WTC11 (cell line): Measurements from ENCODE around the gene RSU1. TPM values are rescaled to one million over a fixed set of nuclear protein-coding genes. Genes with fewer than 3 reads are reported as not detected.
"Not testable (repeated sequence)": the region's sequence is repeated elsewhere in the genome, so short reads cannot be mapped to it uniquely, and the experiment has no call there.

Experiments
- ATAC-seq: fragments of 200-7000 bp; cut with Tn5 transposase; 2 replicates; pipeline ENCODE4 v1.10.0; 2021; ENCODE audit warnings: mild to moderate bottlenecking, moderate library complexity
- CTCF ChIA-PET: fragments of 300-600 bp; sonication (Branson Sonifier 250); formaldehyde crosslinking; loops from one replicate; lab custom pipeline; 2021; ENCODE audit warnings: antibody characterized with exemption; lab: Charles Lee
- POLR2A ChIA-PET: fragments of 350-600 bp; sonication (Branson Sonifier 250); formaldehyde crosslinking; loops from one replicate; lab custom pipeline; 2021; ENCODE audit warnings: antibody characterized with exemption; lab: Charles Lee
- DNase-seq: peaks from one replicate; pipeline ENCODE4 v3.0.0; 2021; ENCODE audit warnings: low spot score
- H3K27ac Mint-ChIP-seq: 2 replicates; pipeline ENCODE4 v1.8.0; 2021; ENCODE audit warnings: mixed read lengths
- H3K27me3 Mint-ChIP-seq: 2 replicates; pipeline ENCODE4 v1.8.0; 2021; ENCODE audit warnings: low read depth, mild to moderate bottlenecking, moderate library complexity, mixed read lengths
- H3K36me3 Mint-ChIP-seq: 2 replicates; pipeline ENCODE4 v1.8.0; 2021; ENCODE audit warnings: mixed read lengths
- H3K4me1 Mint-ChIP-seq: 2 replicates; pipeline ENCODE4 v1.8.0; 2022; ENCODE audit warnings: mixed read lengths
- H3K4me3 Mint-ChIP-seq: 2 replicates; pipeline ENCODE4 v1.8.0; 2021; ENCODE audit warnings: mild to moderate bottlenecking, moderate library complexity, mixed read lengths
- H3K9me3 Mint-ChIP-seq: 2 replicates; pipeline ENCODE4 v1.8.0; 2021; ENCODE audit warnings: mixed read lengths
- NR1H2 ChIP-seq: sonication (generic); formaldehyde crosslinking; IDR thresholded peaks from 2 replicates; pipeline ENCODE4 v1.9.0; 2021; ENCODE audit warnings: mild to moderate bottlenecking, moderate library complexity, missing genetic modification reagents
- PRDM15 ChIP-seq: sonication (generic); formaldehyde crosslinking; IDR thresholded peaks from 2 replicates; pipeline ENCODE4 v1.8.0; 2022; ENCODE audit warnings: missing genetic modification reagents
- SOX15 ChIP-seq: fragments of 250-450 bp; sonication (Bioruptor Pico); IDR thresholded peaks from 2 replicates; pipeline ENCODE4 v1.9.0; 2021; ENCODE audit warnings: mild to moderate bottlenecking
- TEAD1 ChIP-seq: sonication (generic); formaldehyde crosslinking; IDR thresholded peaks from 2 replicates; pipeline ENCODE4 v1.8.0; 2022; ENCODE audit warnings: mild to moderate bottlenecking, missing genetic modification reagents
- ZNF671 ChIP-seq: fragments of 250-450 bp; sonication (Bioruptor Pico); IDR thresholded peaks from 2 replicates; pipeline ENCODE4 v1.8.0; 2021; ENCODE audit warnings: mild to moderate bottlenecking
- total RNA-seq: library from RNA; stranded (reverse); gene quantifications from 3 replicates; pipeline ENCODE4 v1.2.3, GENCODE V29; 2021
- TF ChIP-seq, protein P1 (sequence below): sonication (generic); formaldehyde crosslinking; IDR thresholded peaks from 2 replicates; pipeline ENCODE4 v1.8.0; 2023; ENCODE audit warnings: missing genetic modification reagents, mild to moderate bottlenecking, borderline replicate concordance
- TF ChIP-seq, protein P2 (sequence below): sonication (generic); formaldehyde crosslinking; IDR thresholded peaks from 2 replicates; pipeline ENCODE4 v1.8.1; 2023; ENCODE audit warnings: mild to moderate bottlenecking, missing genetic modification reagents
- TF ChIP-seq, protein P3 (sequence below): sonication (generic); formaldehyde crosslinking; IDR thresholded peaks from 2 replicates; pipeline ENCODE4 v1.8.0; 2022; ENCODE audit warnings: mild to moderate bottlenecking, missing genetic modification reagents
- TF ChIP-seq, protein P4 (sequence below): sonication (generic); formaldehyde crosslinking; IDR thresholded peaks from 2 replicates; pipeline ENCODE4 v1.8.1; 2023; ENCODE audit warnings: mild to moderate bottlenecking, missing genetic modification reagents, moderate library complexity

The RSU1 gene
- total RNA-seq, 1 experiment from 2014 or later = 46.4 TPM

DNA sequence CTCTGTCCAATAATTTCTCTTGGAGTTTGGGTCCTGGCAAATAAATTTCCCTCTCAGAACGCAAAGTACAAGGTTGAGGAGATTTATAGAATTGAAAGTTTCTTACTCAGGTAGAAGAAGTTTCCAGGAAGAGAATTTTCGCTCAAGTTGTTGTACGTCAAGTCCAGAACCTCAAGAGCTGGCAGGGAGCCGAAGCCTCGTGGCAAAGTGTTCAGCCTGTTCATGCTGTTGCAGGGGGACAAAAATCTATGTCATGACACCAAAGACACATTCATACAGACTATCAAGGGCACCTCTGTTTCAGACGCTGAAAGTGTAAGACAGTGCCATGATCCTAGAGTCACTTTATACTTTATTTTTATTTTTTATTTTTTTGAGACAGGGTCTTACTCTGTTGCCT, 62.5 kb downstream of the RSU1 start (continued):
- TF ChIP-seq, protein P1, sequence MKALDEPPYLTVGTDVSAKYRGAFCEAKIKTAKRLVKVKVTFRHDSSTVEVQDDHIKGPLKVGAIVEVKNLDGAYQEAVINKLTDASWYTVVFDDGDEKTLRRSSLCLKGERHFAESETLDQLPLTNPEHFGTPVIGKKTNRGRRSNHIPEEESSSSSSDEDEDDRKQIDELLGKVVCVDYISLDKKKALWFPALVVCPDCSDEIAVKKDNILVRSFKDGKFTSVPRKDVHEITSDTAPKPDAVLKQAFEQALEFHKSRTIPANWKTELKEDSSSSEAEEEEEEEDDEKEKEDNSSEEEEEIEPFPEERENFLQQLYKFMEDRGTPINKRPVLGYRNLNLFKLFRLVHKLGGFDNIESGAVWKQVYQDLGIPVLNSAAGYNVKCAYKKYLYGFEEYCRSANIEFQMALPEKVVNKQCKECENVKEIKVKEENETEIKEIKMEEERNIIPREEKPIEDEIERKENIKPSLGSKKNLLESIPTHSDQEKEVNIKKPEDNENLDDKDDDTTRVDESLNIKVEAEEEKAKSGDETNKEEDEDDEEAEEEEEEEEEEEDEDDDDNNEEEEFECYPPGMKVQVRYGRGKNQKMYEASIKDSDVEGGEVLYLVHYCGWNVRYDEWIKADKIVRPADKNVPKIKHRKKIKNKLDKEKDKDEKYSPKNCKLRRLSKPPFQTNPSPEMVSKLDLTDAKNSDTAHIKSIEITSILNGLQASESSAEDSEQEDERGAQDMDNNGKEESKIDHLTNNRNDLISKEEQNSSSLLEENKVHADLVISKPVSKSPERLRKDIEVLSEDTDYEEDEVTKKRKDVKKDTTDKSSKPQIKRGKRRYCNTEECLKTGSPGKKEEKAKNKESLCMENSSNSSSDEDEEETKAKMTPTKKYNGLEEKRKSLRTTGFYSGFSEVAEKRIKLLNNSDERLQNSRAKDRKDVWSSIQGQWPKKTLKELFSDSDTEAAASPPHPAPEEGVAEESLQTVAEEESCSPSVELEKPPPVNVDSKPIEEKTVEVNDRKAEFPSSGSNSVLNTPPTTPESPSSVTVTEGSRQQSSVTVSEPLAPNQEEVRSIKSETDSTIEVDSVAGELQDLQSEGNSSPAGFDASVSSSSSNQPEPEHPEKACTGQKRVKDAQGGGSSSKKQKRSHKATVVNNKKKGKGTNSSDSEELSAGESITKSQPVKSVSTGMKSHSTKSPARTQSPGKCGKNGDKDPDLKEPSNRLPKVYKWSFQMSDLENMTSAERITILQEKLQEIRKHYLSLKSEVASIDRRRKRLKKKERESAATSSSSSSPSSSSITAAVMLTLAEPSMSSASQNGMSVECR (CRISPR knock-in tag) = no peak
- TF ChIP-seq, protein P2, sequence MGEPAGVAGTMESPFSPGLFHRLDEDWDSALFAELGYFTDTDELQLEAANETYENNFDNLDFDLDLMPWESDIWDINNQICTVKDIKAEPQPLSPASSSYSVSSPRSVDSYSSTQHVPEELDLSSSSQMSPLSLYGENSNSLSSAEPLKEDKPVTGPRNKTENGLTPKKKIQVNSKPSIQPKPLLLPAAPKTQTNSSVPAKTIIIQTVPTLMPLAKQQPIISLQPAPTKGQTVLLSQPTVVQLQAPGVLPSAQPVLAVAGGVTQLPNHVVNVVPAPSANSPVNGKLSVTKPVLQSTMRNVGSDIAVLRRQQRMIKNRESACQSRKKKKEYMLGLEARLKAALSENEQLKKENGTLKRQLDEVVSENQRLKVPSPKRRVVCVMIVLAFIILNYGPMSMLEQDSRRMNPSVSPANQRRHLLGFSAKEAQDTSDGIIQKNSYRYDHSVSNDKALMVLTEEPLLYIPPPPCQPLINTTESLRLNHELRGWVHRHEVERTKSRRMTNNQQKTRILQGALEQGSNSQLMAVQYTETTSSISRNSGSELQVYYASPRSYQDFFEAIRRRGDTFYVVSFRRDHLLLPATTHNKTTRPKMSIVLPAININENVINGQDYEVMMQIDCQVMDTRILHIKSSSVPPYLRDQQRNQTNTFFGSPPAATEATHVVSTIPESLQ = no peak

DNA sequence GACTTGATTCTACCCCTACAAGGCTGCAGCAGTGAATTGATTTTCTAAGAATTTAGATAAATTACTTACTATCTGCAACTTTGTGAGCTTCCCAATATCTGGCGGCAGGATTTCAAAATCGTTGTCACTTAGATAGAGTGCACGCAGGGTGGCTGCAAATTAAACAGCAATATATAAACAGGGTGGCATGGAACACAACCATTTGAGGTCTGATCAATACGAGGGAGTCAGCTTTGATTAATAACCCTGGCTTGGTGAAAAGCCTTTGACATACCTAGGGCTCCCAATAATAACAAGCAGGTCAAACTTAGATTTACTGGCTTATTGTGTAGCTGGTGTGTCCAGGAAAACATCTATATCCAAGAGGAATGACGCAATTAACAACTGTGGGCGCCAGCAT, 64.4 kb downstream of the RSU1 start:
- H3K4me1 Mint-ChIP-seq, H3K4me3 Mint-ChIP-seq, POLR2A ChIA-PET, H3K9me3 Mint-ChIP-seq, H3K27me3 Mint-ChIP-seq, H3K27ac Mint-ChIP-seq, CTCF ChIA-PET, ATAC-seq, DNase-seq: not testable (repeated sequence)
- H3K36me3 Mint-ChIP-seq = peaks cover 15% of the 10 kb centered on the region

DNA sequence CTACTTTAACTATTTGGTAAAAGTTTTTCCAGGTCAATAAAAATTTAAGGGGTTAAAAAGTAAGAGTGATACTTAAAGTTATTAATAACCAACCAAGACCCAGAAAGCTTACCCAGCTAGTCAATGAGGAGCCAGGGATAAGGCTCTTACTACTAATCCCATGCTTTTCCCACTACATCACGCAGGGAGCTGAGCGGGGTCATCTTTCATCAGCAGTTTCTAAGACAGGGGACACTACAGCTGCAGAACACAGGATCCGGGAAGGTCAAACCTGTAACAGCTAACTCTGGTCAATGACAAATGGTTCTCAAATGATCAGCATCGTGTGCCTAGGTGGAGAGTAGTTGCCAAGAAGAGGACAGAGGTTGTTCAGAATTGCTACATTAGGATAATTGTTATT, 65.1 kb downstream of the RSU1 start:
- POLR2A ChIA-PET = interaction anchor here (0.5 kb wide), 1 partner anchor 61 kb away, joined by 3 read pairs; no protein-coding TSS in a partner anchor
- H3K4me3 Mint-ChIP-seq = no peak overlapping the region
- no peak for DNase-seq
- H3K36me3 Mint-ChIP-seq = peaks cover 15% of the 10 kb centered on the region
- TF ChIP-seq ZNF671 (no peak), TEAD1 (CRISPR knock-in tag) (no peak), PRDM15 (CRISPR knock-in tag) (no peak), SOX15 (CRISPR knock-in tag) (no peak)
- TF ChIP-seq, protein P2 = no peak
- ATAC-seq = no peak
- CTCF ChIA-PET = no interaction called here
- H3K9me3 Mint-ChIP-seq = no peaks in the 10 kb centered on the region
- H3K4me1 Mint-ChIP-seq = no peaks in the 10 kb centered on the region
- H3K27me3 Mint-ChIP-seq = no peaks in the 10 kb centered on the region
- no peak overlapping the region for H3K27ac Mint-ChIP-seq

DNA sequence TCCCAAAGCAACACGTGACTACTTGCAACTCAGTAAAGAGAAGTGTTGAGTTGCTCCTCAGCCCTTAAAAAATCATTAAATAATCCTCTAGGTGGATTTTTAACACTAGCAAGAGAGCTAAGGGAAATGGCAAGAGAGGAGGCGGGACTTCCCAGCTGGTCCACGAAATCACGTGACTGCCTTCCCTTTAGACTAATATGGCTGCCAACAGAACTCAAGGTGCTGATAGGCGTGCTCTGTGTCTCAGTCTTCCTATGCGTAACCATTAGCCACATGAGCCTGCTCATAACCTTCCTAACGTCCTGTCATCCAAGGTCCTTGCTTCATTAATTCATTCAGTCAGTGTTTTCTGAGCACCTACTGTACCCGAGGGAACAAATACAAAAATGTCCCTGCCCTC, 66.0 kb downstream of the RSU1 start:
- ChIA-PET CTCF (no interaction called here), POLR2A (no interaction called here)
- H3K9me3 Mint-ChIP-seq = no peaks in the 10 kb centered on the region
- H3K4me3 Mint-ChIP-seq = no peak overlapping the region
- no peak for DNase-seq
- no peak overlapping the region for H3K27ac Mint-ChIP-seq
- H3K36me3 Mint-ChIP-seq = peaks cover 15% of the 10 kb centered on the region
- ATAC-seq = no peak
- TF ChIP-seq, protein P3, sequence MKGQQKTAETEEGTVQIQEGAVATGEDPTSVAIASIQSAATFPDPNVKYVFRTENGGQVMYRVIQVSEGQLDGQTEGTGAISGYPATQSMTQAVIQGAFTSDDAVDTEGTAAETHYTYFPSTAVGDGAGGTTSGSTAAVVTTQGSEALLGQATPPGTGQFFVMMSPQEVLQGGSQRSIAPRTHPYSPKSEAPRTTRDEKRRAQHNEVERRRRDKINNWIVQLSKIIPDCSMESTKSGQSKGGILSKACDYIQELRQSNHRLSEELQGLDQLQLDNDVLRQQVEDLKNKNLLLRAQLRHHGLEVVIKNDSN (CRISPR knock-in tag) = 0 out of 2 replicates have a peak, but pooled peaks have one; percentile 30
- TF ChIP-seq, protein P4, sequence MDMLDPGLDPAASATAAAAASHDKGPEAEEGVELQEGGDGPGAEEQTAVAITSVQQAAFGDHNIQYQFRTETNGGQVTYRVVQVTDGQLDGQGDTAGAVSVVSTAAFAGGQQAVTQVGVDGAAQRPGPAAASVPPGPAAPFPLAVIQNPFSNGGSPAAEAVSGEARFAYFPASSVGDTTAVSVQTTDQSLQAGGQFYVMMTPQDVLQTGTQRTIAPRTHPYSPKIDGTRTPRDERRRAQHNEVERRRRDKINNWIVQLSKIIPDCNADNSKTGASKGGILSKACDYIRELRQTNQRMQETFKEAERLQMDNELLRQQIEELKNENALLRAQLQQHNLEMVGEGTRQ (CRISPR knock-in tag) = peak; percentile 58; the same call in 1 of the 2 replicates
- TF ChIP-seq NR1H2 (CRISPR knock-in tag) = no peak
- H3K27me3 Mint-ChIP-seq = no peaks in the 10 kb centered on the region
- no peaks in the 10 kb centered on the region for H3K4me1 Mint-ChIP-seq
